ENCODE measurements around the gene TMEM132D. TPM values are rescaled to one million over a fixed set of nuclear protein-coding genes. Genes with fewer than 3 reads are reported as not detected.

Gene TMEM132D
- total RNA-seq, 1 donor = not detected

DNA sequence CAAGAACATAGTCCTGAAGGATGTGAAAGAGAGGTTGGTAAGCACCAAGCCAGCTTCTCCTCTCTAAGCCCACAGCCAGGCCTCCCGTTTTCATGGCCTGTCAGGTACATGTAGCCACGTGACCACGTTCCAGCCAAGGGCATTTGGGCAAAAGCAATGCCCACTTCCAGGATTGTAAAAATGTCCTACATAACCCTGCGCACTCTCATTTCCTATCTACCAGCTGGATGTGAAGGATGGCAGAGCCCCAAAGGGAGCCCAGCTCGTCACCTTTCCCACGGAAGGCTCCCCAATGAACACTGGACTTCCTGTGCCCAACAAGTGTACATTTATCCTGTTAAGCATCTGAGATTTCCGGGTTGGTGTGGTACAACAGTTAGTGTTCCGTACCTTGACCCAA, 231.7 kb downstream of the TMEM132D start:
- DNase-seq (ENCODE audit: low read depth in 2 of 3, low spot score in 2 of 3) = no peak

DNA sequence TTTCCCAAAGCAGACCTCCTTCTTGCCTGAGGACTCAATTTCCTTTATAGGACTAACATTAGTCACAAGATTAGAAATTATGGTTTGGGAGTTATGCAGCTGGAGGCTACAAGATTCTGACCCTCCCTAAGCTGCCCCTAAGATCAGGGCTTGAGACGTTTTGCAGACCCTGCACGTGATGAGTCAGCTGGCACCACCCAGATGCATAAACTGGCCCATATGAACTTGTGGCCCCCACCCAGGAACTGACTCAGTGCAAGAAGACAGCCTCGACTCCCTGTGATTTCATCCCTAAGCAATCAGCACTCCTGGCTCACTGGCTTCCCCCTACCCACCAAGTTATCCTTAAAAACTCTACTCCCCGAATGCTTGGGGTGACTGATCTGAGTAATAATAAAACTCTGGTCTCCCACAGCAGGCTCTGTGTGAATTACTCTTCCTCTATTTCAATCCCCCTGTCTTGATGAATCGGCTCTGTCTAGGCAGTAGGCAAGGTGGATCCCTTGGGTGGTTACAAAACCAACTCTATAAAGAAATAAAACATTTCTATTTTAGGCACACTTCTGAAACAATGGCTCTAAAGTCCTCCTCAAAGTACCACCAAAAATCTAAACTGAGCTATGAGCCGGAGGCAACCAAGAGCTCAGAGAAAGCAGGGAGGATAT, 233.4 kb downstream of the TMEM132D start:
- no peak for DNase-seq (ENCODE audit: low read depth in 2 of 3, low spot score in 2 of 3)

DNA sequence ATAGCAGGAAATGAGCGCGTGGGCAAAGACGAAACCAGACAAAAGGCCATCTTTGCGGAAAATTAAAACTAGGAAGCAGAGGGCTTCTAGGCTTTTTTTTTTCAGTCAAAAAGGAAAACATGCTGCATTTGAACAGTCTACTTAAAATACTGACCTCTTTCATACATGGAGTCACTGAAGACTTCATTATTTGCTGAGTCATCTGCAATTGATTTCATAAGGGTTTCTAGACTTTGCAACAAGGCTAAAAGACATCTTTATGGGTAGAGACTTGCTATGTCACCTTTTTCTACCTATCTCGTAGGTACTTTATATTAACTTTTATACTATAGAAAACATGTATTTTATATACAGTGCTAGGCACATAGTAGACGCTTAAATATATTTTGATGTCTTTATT, 238.4 kb downstream of the TMEM132D start:
- DNase-seq (ENCODE audit: low read depth in 2 of 3, low spot score in 2 of 3) = no peak

DNA sequence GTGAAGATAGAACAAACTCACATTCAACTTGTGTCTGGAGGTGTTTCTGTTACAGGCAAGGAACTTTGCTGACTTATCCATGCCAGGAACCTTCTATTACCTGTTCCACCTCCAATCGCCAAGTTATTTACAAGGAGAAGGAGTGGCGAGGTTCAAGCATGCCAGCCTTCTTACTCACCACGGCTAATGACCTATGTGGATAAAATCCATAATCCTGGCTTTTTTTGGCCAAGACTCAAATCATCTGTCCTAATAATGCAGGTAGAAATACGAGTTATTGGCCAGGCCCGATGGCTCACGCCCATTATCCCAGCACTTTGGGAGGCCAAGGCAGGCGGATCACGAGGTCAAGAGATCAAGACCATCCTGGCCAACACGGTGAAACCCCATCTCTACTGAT, 241.6 kb downstream of the TMEM132D start:
- no peak for DNase-seq (ENCODE audit: low read depth in 2 of 3, low spot score in 2 of 3)

DNA sequence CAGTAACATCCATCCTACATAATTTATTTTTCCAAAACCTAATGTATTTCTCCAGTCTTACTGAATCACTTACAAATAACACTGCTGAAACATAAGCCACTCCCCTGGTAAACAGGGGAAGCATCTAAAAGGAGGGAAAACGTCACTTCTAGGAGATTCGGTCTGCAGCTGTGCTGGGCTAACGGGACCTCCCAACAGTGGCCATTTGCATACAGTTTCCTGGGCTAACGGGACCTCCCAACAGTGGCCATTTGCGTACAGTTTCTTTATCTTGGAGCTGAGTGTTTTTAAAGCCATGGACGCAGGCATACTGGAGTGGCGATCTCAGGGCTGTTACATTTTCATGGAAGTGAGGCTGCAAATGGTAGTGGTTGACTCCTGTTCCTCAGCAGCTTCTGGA, 242.9 kb downstream of the TMEM132D start:
- DNase-seq (ENCODE audit: low read depth in 2 of 3, low spot score in 2 of 3) = no peak

DNA sequence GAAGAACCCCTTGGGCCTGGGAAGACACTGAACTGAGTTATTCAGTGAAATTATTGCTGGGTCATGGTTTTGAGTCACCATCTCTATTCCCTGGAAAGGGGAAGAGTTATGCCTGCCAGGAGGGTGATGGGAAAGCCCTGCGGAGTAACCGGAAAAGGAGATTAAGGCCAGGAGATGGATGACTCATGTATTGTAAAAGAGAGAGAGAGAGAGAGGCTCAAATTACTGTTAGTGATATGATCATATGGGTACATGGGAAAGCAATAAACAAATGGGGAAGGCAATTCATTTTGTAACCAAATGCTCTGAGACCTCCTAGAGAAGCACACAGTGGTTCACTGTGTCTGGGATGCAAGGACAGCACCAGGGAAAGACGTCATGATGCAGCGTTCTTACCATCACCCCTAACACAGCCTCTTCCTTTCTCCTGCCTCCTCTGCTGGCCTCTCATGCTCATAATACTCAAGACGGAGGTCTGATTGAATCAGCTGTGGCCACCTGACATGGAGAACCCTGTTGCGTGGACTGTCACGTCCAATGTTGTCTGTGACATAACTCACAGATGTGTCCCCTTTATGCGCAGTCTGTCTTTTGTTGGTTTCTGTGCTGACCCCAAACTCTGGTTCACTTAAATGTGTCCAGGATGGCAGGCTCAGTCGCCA, 243.7 kb downstream of the TMEM132D start:
- no peak for DNase-seq (ENCODE audit: low read depth in 2 of 3, low spot score in 2 of 3)

DNA sequence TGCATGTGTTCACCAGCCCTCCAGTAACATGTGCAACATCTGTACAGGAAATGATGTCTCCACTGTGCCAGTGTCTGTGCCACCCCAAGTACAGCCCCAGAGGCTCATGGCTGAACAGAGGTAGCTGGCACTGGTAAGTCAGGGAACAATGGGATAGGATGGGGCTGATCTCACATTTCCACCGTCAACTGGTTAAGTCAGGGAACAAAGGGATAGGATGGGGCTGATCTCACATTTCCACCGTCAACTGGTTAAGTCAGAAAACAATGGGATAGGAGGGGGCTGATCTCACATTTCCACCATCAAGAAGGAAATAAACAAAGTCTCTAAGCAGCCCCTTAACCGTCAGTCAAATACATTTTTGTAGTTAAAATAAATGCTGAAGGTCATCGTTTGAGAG, 246.6 kb downstream of the TMEM132D start:
- no peak for DNase-seq (ENCODE audit: low read depth in 2 of 3, low spot score in 2 of 3)

DNA sequence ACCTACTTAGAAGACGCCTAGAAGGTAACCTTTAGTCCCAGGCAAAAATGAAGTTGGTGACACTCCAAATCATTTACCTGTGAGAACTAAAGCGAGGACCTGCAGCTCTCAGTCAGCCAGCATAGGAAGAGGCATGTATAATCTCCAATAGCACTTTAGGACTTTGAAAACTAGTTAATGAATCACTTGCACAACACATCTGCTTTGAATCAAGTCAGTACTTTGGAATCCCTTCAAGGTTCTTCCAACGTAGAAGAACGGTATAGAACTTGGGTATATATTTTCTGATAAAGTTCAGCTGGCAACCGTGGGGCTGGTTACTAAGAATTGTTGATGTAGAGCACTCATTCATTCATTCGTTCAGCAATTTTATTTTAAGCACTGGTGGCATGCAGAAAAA, 251.9 kb downstream of the TMEM132D start:
- no peak for DNase-seq (ENCODE audit: low read depth in 2 of 3, low spot score in 2 of 3)

DNA sequence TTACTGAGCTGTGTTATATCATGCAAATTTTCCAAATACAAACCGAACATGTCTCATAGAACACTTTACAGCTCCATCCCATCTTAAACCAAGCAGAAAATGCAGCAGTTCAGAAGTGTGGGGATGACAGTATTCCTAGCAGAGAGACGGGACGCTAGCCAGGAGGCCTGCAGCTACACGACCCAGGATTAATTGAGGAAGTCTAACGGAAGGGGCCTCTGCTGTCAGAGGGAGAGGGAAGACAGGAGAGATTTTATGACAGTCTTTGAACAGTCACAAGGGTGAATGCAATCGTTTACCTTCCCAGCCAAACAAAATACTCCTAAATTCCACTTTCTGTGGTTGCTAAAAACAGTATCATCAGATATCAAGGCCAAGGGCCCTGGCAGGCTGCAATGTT, 261.9 kb downstream of the TMEM132D start:
- no peak for DNase-seq (ENCODE audit: low read depth in 2 of 3, low spot score in 2 of 3)

DNA sequence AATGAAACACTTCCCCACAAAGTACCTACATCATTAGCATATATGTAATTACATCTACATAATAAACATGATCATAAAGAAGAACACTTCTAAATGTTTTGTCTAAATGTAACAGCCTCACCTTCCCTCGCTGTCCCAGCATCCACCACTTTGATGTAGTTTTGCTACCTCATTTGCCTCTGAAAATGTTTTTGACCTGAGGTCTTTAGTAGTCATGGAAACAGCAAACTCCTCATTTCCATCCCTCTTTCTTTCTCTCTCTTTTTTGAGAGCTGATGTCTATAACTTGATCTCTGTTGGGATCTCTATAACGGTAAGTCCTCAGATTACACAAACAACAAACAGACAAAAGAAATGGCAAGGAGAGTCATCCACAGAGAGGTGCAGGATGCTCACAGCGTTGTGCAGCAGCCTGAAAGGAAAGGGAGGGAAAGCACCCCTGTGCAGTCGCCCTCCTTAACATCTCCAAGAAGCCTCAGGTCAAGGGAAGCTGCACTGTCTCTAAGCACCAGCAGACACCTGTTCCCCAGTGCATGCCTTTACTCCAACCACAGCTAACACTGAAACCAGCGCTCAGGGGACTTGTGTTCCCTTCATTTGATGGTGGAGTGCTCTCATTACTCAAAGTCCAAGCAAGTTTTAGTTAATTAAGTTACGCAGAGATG, 268.7 kb downstream of the TMEM132D start:
- no peak for DNase-seq (ENCODE audit: low read depth in 2 of 3, low spot score in 2 of 3)

DNA sequence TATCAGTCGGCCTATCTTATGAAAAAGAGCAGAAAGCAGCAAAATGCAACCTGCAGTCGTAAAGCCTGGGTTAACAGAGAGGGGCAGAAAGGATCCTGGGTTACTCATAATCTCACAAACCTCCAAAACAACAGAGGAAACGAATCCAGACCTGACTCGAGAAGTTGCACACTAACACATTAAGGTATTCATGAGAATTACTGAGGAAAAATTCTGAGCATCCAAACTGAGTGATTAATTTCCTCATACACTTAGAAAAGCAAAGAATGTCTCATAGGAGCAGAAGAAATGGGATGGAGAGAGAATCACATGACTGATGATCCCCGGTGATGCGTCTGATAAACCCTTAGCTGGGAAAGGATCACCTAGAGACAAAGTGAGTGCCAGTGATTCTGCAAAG, 272.5 kb downstream of the TMEM132D start:
- no peak for DNase-seq (ENCODE audit: low read depth in 2 of 3, low spot score in 2 of 3)

DNA sequence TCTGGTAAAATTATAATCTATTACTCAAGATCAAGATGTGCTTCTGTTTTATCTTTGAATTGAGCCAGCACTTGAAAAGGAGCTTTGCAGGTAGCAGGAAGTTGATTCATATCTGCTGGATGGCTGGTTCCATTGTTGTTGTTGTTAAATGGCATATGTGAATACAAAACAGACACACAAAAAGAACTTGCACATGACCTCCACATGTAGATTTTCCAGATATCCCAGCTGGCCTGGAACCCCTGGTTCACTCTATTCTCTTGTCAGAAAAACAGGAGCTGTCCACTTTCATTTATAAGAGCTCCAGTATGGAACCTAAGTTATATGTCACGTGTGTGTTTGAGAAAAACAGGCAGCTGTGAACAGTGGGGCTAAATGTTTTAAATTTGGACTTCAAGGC, 273.9 kb downstream of the TMEM132D start:
- no peak for DNase-seq (ENCODE audit: low read depth in 2 of 3, low spot score in 2 of 3)

DNA sequence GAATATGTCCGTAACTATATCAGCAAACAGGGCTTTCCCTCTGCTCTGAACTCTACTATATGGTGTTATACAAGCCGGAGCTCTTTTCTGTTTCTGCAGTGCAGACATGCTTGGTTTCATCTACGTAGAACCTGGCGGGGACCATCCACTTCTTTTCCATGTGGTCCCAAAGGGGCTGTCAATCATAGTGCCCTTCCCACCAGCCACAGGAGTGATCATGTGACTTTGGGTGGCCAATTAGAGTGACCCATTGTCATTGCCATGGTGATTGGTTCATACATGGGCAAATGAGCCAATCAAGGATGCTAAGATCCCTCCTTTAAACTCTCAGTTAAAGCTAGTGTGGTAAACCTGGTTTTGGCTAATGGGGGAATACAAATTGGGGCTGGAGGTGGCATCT, 281.3 kb downstream of the TMEM132D start:
- no peak for DNase-seq (ENCODE audit: low read depth in 2 of 3, low spot score in 2 of 3)

DNA sequence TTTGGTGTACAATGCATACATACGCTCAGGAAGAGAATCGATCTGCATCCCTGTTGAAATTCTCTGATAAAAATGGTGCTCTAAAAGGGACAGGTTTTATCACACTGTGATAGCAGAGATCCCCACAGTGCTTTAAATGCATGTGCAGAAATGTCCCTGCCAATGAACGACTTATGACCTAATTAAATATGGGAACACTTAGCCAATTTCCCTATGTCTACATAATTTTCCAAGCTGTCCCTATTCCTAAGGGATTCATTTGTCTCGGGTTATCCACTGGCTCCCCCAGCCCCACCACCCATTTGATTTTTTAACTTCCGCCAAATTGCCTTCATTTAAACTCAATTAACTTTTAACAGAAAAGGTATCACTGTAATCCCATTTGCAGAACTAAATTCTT, 284.6 kb downstream of the TMEM132D start:
- no peak for DNase-seq (ENCODE audit: low read depth in 2 of 3, low spot score in 2 of 3)

DNA sequence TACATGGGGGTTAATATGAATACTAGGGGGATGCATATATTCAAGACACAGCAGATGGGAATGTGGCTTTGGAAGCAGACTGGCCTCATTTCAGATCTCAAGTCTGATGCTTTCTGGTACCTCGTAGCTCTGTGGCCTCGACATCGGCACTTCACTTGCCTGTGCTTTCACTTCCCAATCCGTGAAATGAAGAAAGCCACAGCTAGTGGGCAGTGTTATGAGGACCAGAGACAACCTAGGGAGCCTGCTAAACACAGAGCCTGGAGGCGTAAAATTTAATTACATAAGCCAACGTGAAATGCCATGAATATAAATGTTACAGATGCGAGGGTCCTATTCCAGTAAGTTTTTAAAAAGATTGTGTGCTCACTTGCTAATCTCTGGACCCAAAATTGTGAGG, 286.0 kb downstream of the TMEM132D start:
- DNase-seq (ENCODE audit: low read depth in 2 of 3, low spot score in 2 of 3) = no peak

DNA sequence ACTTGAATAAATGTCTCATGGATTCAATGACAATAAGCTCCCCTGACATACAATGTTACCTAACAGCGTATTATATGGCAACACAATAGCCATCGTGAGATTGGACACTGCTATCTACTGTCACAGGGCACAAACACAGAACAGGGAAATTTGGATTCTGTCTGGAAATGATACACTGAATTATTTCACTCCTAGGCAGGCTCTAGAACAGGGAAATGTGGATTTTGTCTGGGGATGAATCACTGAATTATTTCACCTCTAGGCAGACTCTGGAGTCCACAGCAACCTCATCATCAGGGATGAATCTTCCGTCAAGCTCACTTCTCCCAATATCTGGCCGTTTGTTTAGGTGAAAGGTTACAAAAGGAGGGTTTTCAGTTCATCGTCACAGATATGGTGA, 288.8 kb downstream of the TMEM132D start:
- no peak for DNase-seq (ENCODE audit: low read depth in 2 of 3, low spot score in 2 of 3)

DNA sequence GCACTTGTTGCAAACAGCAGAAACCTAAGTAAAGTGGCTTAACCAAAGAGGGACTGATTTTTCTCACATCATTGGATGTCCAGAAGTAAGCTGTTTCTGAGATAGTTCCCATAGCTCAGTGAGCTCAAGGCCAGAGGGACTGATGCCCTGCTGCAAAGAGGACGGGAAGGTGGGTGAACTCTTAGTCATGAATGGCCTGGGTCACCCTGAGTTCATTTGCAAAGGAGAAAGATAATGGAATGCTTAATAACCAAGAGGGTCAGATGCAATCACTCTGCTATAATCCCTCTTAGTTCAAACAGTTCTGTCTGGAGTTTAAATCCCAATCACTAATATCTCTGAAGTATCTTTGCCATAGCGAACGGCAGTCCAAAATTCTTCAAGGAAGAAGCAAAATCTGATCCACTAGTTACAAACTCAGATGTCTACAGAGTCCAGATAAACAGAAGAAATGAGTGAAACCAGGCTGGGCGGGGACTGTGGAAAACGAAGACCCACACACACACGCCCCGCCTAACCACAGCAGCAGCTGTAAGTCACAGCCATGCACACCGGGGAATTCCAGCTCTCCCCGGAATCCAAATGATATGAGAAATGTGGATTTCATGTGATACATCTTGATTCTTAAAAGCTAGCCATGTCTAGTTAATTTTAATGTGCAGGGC, 289.5 kb downstream of the TMEM132D start:
- no peak for DNase-seq (ENCODE audit: low read depth in 2 of 3, low spot score in 2 of 3)

DNA sequence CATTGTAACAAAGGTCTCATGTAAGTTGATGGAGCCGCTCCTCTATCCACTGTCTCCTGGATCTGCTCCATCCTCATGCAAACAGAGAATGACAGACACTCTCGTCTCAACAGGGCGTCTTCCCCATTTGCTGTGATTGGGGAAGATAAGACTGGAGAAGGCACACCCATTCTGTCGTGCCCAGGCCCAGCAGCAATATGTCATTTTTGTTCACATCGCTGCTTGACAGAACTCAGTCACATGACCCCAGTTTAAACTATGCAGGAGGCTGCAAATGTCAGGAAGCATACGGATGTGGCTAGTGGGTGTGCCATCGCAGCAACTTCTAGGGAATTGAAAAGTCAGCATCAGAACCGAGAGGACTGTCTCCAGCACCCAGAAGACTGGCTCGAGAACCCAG, 290.5 kb downstream of the TMEM132D start:
- DNase-seq (ENCODE audit: low read depth in 2 of 3, low spot score in 2 of 3) = no peak

DNA sequence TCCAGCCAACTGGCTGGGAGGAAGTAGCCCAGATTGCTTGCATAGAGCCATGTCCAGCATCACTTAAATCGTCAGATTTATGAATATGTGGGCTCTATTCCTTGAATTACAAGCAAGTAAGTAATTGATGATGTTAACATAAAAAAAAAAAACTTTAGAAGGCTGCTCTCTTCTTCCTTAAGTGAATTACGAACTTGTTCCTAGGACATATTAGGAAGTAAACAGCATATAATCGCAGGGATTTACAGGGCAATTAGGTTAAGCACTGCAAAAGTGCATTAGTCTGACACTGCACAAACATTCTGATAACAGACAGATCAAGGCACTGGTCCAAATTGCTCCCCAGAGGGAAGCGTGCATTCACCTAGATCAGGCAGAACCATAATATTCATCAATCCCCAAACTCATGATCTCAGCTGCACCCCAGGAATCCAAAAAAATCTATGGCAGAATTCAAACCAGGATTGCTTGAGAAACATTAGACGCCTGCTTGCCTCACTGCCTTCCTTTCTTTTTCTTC, 293.2 kb downstream of the TMEM132D start:
- no peak for DNase-seq (ENCODE audit: low read depth in 2 of 3, low spot score in 2 of 3)

DNA sequence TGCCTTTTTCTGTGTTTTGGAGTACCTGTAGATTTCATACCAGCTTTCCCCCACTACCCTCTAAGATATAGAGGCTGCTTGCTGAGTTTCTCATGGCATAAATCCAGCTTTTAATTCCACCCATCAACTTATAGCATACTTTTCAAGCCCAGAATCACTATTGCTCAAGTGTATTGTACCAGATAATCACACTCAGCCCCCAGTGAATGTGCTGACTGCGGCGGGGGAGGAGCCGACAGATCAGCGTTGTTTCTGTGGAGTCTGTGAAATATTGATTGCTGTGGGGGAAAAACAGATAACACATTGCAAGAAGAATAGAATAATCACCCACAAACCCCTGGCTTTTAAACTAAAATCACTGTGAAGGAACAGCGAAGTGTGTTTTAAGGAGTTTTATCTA, 296.1 kb downstream of the TMEM132D start:
- no peak for DNase-seq (ENCODE audit: low read depth in 2 of 3, low spot score in 2 of 3)

DNA sequence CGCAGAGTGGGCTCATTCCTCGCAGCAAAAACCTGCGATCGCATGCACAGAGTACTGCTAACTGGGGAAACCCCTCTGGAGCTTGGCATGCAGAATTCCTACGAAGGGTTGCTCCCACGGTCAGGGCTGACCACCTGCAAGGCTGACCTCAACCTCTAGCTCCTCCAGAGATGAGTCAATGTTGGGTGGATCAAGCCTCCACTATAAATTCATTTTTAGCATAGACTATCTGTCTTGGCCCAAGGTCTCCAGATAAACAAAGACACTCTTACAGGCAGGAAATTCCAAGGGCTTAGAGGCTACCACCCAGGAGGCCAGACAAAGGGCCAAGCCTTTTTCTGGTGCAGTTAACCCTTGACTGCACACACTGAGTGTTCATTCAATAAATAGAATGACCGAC, 296.5 kb downstream of the TMEM132D start:
- no peak for DNase-seq (ENCODE audit: low read depth in 2 of 3, low spot score in 2 of 3)

DNA sequence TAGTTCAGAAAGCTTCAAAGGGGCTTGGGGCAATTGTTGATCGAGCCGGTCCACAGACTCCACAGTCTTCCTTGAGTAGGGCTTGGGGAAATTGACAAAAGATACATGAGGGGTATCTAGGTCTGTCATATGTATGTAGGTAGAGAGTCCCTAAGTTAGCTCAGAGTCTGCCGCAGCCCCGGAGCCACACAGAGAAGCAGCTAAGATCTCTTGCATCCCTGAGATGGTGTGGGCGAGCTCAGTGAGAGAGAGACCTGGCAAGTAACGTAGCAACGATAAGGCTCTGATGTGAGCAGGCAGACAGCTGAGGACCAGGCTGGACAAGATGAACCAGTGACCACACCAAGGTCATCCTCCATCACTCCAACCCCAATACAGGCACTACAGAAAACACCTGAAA, 297.6 kb downstream of the TMEM132D start:
- no peak for DNase-seq (ENCODE audit: low read depth in 2 of 3, low spot score in 2 of 3)
